Measurements from ENCODE around the gene TGFA. TPM values are rescaled to one million over a fixed set of nuclear protein-coding genes. Genes with fewer than 3 reads are reported as not detected.

TGFA gene
- total RNA-seq, 1 experiment from 2014 or later, result 27.7 TPM

DNA sequence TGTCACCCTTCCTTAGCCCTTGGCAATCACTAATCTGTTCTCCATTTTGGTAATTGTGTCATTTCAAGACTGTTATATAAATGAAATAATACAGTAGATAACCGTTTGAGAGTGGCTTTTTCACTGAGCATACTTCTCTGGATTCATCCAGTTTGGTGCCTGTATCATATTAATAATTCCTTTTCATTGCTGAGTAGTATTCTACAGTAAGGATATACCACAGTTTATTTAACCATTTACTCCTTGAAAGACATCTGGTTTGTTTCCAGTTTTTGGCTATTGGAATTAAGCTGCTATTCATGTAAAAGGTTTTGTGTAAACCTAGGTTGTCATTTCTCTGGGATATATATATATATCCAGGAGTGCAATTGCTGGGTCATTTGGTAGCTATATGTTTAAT is 44.6 kb upstream of the TGFA start:
- H3K9me3 ChIP-seq (ENCODE audit: insufficient read depth, low read depth), result no peaks in the 10 kb centered on the region
- H3K79me2 ChIP-seq (ENCODE audit: low read depth), result no peaks in the 10 kb centered on the region
- ChIA-PET CTCF (no interaction called here), POLR2A (ENCODE audit: unreplicated experiment) (no interaction called here)
- no peak overlapping the region for H2AFZ ChIP-seq
- no TSS peak for BruUV-seq (replicated peaks)
- DNase-seq, result no peak
- H3K36me3 ChIP-seq (ENCODE audit: low read depth), result no peaks in the 10 kb centered on the region
- peaks cover 34% of the 10 kb centered on the region for H3F3A ChIP-seq (ENCODE audit: insufficient read depth, low read depth)
- H4K20me1 ChIP-seq (ENCODE audit: insufficient read depth), result no peaks in the 10 kb centered on the region
- H3K4me2 ChIP-seq, result no peak overlapping the region
- TF ChIP-seq EZH2 (IDR thresholded peaks at IDR 0.05; ENCODE audit: low read depth), result no peak
- TF ChIP-seq, protein P1, sequence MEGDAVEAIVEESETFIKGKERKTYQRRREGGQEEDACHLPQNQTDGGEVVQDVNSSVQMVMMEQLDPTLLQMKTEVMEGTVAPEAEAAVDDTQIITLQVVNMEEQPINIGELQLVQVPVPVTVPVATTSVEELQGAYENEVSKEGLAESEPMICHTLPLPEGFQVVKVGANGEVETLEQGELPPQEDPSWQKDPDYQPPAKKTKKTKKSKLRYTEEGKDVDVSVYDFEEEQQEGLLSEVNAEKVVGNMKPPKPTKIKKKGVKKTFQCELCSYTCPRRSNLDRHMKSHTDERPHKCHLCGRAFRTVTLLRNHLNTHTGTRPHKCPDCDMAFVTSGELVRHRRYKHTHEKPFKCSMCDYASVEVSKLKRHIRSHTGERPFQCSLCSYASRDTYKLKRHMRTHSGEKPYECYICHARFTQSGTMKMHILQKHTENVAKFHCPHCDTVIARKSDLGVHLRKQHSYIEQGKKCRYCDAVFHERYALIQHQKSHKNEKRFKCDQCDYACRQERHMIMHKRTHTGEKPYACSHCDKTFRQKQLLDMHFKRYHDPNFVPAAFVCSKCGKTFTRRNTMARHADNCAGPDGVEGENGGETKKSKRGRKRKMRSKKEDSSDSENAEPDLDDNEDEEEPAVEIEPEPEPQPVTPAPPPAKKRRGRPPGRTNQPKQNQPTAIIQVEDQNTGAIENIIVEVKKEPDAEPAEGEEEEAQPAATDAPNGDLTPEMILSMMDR (conservative IDR thresholded peaks at IDR 0.05), result no peak
- no peak overlapping the region for H3K4me3 ChIP-seq
- no peaks in the 10 kb centered on the region for H3K9me2 ChIP-seq (ENCODE audit: insufficient read depth)
- peaks cover 25% of the 10 kb centered on the region for H3K4me1 ChIP-seq (replicated peaks; ENCODE audit: insufficient read depth)
- intact Hi-C loops (cut with micrococcal nuclease; ENCODE audit: unreplicated experiment), result no loop called here
- H3K27ac ChIP-seq, result no peak overlapping the region
- H3K27me3 ChIP-seq (ENCODE audit: insufficient read depth, low read depth), result no peaks in the 10 kb centered on the region

DNA sequence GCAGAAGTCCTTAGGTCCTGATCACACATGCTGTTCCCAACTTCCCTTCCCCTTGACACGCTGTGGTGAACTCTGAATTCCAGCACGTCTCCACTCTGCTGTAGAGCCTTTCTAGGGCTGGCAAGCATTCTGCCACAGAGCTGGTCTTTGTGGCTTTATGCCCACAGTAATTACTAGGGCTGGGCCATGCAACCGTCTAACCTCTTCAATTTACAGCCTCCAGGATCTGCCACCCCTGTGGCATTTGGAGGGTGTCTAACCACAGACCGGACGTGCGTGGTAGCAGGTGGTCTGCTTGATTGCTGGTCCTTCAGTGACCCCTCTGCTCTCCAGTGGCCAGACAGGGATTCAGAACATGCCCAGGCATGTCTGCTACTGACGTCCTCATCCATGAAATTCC is 43.1 kb upstream of the TGFA start:
- Histone ChIP-seq H3K4me3 (peak overlapping the region; percentile 19; the same call in 1 of the 2 replicates), H3K27me3 (ENCODE audit: insufficient read depth, low read depth) (no peaks in the 10 kb centered on the region), H3K36me3 (ENCODE audit: low read depth) (no peaks in the 10 kb centered on the region), H3F3A (ENCODE audit: insufficient read depth, low read depth) (peaks cover 34% of the 10 kb centered on the region), H4K20me1 (ENCODE audit: insufficient read depth) (no peaks in the 10 kb centered on the region), H3K4me1 (replicated peaks; ENCODE audit: insufficient read depth) (peaks cover 36% of the 10 kb centered on the region), H3K27ac (peak overlapping the region; percentile 74), H2AFZ (peak overlapping the region; percentile 74), H3K9me3 (ENCODE audit: insufficient read depth, low read depth) (no peaks in the 10 kb centered on the region), H3K4me2 (peak overlapping the region; percentile 69), H3K9me2 (ENCODE audit: insufficient read depth) (no peaks in the 10 kb centered on the region), H3K79me2 (ENCODE audit: low read depth) (no peaks in the 10 kb centered on the region)
- TSS peak; percentile 96 for BruUV-seq (replicated peaks)
- peak; percentile 40 to 65 for DNase-seq
- intact Hi-C loops (cut with micrococcal nuclease; ENCODE audit: unreplicated experiment), result no loop called here
- CTCF ChIA-PET, result interaction anchor here (0.5 to 0.7 kb wide), 2 partner anchors 21 to 295 kb away, joined by 3 read pairs; partner anchors contain the start of gene FAM136A
- TF ChIP-seq, protein P1 (conservative IDR thresholded peaks at IDR 0.05), result no peak
- no peak for TF ChIP-seq EZH2 (IDR thresholded peaks at IDR 0.05; ENCODE audit: low read depth)
- POLR2A ChIA-PET (ENCODE audit: unreplicated experiment), result interaction anchor here (0.8 kb wide), 1 partner anchor 654 kb away, joined by 5 read pairs; no protein-coding TSS in a partner anchor

DNA sequence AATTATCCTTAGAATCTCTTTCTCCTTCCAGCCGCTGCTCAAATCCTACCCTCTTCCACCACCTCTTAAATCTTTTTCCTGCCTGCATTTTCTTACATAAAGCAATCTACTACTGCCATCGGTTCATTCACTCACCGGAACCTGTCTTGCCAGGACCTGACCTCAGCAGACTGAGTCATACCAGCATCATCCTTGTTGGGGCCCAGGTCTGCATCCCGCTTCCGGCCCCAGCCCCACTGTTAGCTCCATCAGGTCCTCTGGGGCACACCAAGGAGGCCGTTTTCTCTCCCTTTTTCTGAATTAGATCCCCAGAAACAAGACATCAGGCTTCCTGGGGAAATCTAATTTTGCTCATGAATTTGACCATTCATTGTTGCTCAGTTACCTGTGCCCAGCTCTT is 42.7 kb upstream of the TGFA start:
- ChIA-PET POLR2A (ENCODE audit: unreplicated experiment) (interaction anchor here (0.5 to 0.8 kb wide), 2 partner anchors 239 to 654 kb away, joined by 5 to 10 read pairs; no protein-coding TSS in a partner anchor), CTCF (interaction anchor here (0.5 to 0.7 kb wide), 2 partner anchors 21 to 295 kb away, joined by 3 read pairs; partner anchors contain the start of gene FAM136A)
- Histone ChIP-seq H3K27ac (peak overlapping the region; percentile 74), H3K79me2 (ENCODE audit: low read depth) (no peaks in the 10 kb centered on the region), H3K4me1 (replicated peaks; ENCODE audit: insufficient read depth) (peaks cover 36% of the 10 kb centered on the region), H3K27me3 (ENCODE audit: insufficient read depth, low read depth) (no peaks in the 10 kb centered on the region), H3F3A (ENCODE audit: insufficient read depth, low read depth) (peaks cover 34% of the 10 kb centered on the region), H3K36me3 (ENCODE audit: low read depth) (no peaks in the 10 kb centered on the region), H3K9me3 (ENCODE audit: insufficient read depth, low read depth) (no peaks in the 10 kb centered on the region), H3K4me3 (peak overlapping the region; percentile 19; the same call in 1 of the 2 replicates), H3K4me2 (peak overlapping the region; percentile 69), H4K20me1 (ENCODE audit: insufficient read depth) (no peaks in the 10 kb centered on the region), H2AFZ (peak overlapping the region; percentile 74), H3K9me2 (ENCODE audit: insufficient read depth) (no peaks in the 10 kb centered on the region)
- TF ChIP-seq, protein P1 (conservative IDR thresholded peaks at IDR 0.05), result no peak
- TF ChIP-seq EZH2 (IDR thresholded peaks at IDR 0.05; ENCODE audit: low read depth), result no peak
- intact Hi-C loops (cut with micrococcal nuclease; ENCODE audit: unreplicated experiment), result no loop called here
- peak; percentile 62 to 83 for DNase-seq
- TSS peak; percentile 63 for BruUV-seq (replicated peaks)
